H7 (cell line): ENCODE results near the gene KMT2D. TPM values are rescaled to one million over a fixed set of nuclear protein-coding genes. Genes with fewer than 3 reads are reported as not detected.
A peak's percentile ranks its signal among the peaks of the same experiment; 100 is the strongest.
"Not testable (repeated sequence)": the region's sequence is repeated elsewhere in the genome, so short reads cannot be mapped to it uniquely, and the experiment has no call there.

ENCODE experiments used
- DNase-seq: peaks from one replicate; pipeline ENCODE4 v3.0.0; 2012
- H3K27me3 ChIP-seq: 2 replicates; pipeline ENCODE4 v1.6.0; 2011; ENCODE audit warnings: mild to moderate bottlenecking, low read length; ENCODE audit not compliant: control insufficient read depth, insufficient read depth
- H3K36me3 ChIP-seq: replicated peaks from 2 replicates; pipeline ENCODE4 v1.5.1; 2011; ENCODE audit warnings: low read length; ENCODE audit not compliant: control insufficient read depth, insufficient read depth
- H3K4me3 ChIP-seq: 2 replicates; pipeline ENCODE4 v1.5.1; 2011; ENCODE audit warnings: low read depth, mild to moderate bottlenecking, control low read depth, low read length, moderate library complexity; ENCODE audit not compliant: insufficient read depth
- total RNA-seq: library from RNA; depleted of rRNA; stranded (reverse); fragments of >200 nt; shearing (Covaris generic); gene quantifications from 2 replicates; pipeline ENCODE4 v1.2.3, GENCODE V29; 2014

The KMT2D gene
- total RNA-seq, 1 experiment from 2014 or later, result 16.2 TPM

DNA sequence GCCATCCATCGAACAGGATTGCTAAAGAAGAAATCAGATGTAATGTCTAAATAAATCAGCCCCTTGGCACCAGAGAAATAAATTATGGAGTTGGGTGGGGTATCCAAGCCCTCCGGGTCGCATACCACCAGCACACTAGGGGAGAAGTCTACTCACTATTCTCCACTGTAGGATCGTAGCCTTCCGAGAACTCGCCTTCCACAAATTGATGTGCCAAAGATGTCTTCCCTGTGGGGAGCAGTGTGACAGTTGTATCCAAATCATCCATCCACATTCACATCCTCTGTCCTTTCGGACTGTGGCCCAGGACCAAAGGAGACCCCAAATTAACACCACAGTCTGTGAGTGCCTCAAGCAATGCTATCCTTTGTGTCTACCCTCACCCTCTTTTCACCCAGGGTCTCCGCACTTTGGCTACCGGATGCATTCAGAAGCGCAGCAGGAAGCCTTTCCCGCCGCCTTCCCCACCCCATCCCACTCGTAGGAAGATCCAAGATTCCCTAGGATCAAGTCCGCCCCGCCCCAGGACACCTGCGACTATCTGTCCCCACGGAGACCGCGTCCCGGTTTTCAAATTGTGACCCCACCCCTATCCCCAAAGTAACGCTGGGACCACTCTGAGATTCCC lies 8.4 kb upstream of the KMT2D start:
- H3K27me3 ChIP-seq, result peaks cover 12% of the 10 kb centered on the region
- H3K36me3 ChIP-seq, result no peaks in the 10 kb centered on the region
- H3K4me3 ChIP-seq, result peak overlapping the region; percentile 86
- no peak for DNase-seq

GRCh38 chr12:49066120-49066519 lies 5.5 kb upstream of the KMT2D start:
- DNase-seq, result no peak
- Histone ChIP-seq H3K4me3 (no peak overlapping the region), H3K36me3 (no peaks in the 10 kb centered on the region), H3K27me3 (peaks cover 10% of the 10 kb centered on the region)

- H3K4me3 ChIP-seq, result no peak overlapping the region
- H3K27me3 ChIP-seq, result peaks cover 8% of the 10 kb centered on the region
- no peaks in the 10 kb centered on the region for H3K36me3 ChIP-seq
- no peak for DNase-seq
Observed at GRCh38 chr12:49064767-49065152, 4.2 kb upstream of the KMT2D start.

DNA sequence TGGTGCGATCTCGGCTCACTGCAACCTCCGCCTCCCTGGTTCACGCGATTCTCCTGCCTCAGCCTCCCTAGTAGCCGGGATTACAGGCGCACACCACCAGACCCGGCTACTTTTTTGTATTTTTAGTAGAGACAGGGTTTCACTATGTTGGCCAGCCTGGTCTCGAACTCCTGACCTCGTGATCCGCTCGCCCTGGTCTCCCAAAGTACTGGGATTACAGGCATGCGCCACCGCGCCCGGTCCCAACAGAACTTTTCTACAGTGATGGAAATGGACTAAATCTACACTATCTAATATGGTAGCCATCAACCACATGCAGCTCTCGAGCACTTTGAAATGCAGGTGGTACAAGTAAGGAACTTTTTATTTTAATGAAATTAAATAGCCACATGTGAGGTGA lies 1.3 kb upstream of the KMT2D start:
- H3K36me3 ChIP-seq, H3K27me3 ChIP-seq, H3K4me3 ChIP-seq, DNase-seq: not testable (repeated sequence)

DNA sequence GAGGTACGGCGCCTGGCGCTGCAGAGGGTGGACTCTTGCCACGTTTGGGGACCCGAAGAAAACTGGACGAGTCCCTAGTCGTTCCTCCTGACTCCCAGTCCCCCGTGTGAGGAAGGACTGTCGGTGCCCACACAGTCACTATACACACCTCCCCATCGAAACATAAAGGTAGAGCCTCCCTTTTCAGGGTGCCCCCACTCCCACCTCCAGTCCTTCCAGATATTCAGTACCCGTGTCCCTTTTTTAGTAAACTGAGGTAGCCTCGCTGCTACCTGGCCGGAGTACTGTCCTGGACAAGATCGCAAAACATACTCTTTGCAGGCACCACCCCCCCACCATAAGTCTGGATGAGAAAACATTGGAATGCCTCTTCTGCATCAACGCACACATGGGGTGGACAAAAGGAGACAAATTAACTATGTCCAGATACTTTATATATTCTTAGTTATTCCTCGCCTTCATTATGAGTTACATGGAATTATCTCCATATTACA lies 610 bp upstream of the KMT2D start:
- no peaks in the 10 kb centered on the region for H3K36me3 ChIP-seq
- DNase-seq, result no peak
- peak overlapping the region; percentile 88 for H3K4me3 ChIP-seq
- no peaks in the 10 kb centered on the region for H3K27me3 ChIP-seq

- peak; percentile 88 for DNase-seq
- peaks cover 6% of the 10 kb centered on the region for H3K36me3 ChIP-seq
- H3K27me3 ChIP-seq, result no peaks in the 10 kb centered on the region
- H3K4me3 ChIP-seq, result peak overlapping the region; percentile 88
Observed at GRCh38 chr12:49059299-49060171, 1.1 kb downstream of the KMT2D start.

DNA sequence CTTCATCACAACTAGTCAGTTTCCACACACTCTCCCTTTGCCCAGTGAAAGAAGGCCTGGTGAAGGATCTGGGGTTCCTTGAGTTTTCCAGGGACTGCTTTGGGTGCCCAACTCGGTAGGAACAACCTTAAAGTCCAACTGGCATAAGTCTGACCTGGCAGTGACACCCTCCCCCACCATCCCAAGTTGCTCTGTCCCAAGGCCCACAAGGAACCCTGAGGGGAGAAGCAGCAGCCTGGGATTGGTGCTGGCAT lies 1.6 kb downstream of the KMT2D start:
- H3K4me3 ChIP-seq, result peak overlapping the region; percentile 88
- peaks cover 11% of the 10 kb centered on the region for H3K36me3 ChIP-seq
- no peaks in the 10 kb centered on the region for H3K27me3 ChIP-seq
- peak; percentile 47 for DNase-seq

DNA sequence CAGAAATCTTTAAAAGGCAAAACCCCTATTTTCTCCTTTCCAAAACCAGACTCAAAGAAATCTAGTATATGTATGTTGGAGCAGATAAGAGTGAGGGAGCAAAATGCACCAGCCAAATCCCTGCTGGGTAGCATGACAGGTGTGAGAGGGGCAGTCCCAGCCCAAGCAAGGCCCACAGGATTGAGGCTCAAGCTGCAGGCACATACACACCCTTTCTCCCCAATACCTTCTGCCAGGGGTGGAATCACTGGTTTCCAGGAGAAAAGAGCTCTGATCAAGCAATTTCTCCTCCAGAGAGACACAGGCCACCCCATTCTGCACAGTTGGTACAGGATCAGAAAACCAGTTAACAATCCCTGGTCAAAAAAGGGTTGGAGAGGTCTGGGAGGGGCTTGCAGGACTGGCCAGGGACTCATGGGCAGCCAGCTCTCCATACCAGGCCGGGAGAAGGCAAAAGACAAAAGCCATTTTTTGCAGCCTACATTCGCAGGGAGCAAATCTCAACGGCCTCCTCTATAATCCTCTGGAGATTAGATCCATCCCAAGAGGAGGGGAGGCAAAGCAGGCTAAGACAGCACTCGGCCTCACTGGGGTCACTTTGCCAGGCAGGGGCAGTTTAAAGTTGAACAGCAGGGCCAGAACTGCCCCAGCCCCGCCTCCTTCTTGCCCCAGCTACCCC lies 2.1 kb downstream of the KMT2D start:
- H3K27me3 ChIP-seq, result no peaks in the 10 kb centered on the region
- DNase-seq, result peak; percentile 40
- H3K36me3 ChIP-seq, result peaks cover 15% of the 10 kb centered on the region
- H3K4me3 ChIP-seq, result peak overlapping the region; percentile 88

- Histone ChIP-seq H3K36me3 (peaks cover 21% of the 10 kb centered on the region), H3K27me3 (no peaks in the 10 kb centered on the region), H3K4me3 (0 out of 2 replicates have a peak overlapping the region, but pooled peaks have one; percentile 6)
- no peak for DNase-seq
Observed at GRCh38 chr12:49057888-49058287, 2.7 kb downstream of the KMT2D start.

DNA sequence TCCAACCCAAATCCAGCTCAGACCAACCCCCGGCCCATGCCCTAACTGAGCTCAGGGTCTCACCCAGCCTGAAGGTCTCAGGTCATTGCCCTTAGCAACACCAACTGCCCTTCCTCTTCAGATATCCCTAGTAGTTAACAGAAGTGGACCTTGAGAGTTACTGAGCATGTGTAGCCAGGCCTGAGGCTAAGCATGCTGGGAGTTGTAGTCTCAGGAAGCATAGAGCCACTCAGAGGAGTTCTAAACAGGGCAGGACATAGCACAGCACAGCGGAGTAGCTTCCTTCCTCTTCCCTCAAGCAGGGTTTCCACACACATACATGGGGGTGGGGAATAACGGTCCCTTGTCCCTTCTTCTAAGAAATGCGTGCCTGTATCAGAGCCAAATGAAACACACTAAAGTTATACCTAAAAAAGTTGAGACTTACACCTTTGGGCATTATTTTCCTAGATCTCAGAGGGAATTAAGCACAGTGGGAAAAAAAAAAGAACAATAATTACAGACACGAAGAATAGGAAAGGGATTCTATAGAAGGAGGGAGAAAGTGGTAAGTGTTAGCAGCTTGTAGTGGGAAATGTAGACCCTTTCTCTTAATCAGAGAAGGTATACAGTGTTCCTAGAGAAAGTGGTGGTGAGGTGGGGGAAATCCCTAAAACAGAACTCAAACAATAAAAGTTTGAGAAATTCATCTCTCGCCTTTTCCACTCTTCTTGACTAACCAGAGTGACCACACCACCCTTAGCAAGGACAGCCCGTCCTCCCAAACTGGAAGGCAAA lies 4.4 kb downstream of the KMT2D start:
- H3K36me3 ChIP-seq, result peaks cover 34% of the 10 kb centered on the region
- H3K4me3 ChIP-seq, result no peak overlapping the region
- DNase-seq, result peak; percentile 88
- H3K27me3 ChIP-seq, result no peaks in the 10 kb centered on the region

DNA sequence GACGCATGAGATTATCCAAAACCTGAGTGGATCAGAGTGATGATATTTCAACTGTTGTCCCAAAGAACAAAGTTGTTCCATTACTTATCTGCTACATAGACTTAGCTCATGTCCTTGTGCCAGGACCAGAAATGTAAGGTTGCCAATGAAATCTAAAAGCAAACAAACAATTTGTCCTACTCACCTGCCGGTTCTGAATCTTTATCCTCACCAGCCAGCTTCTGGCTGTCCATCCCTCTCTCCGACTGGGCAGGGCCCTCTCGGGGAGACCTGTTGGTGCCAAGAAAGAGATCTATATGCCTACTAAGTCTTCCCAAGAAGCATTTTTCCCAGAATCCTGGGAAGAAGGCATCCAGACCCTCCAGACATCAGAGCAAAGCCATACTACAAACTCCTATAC lies 5.5 kb downstream of the KMT2D start:
- Histone ChIP-seq H3K27me3 (no peaks in the 10 kb centered on the region), H3K4me3 (no peak overlapping the region), H3K36me3 (peaks cover 44% of the 10 kb centered on the region)
- DNase-seq, result no peak

DNA sequence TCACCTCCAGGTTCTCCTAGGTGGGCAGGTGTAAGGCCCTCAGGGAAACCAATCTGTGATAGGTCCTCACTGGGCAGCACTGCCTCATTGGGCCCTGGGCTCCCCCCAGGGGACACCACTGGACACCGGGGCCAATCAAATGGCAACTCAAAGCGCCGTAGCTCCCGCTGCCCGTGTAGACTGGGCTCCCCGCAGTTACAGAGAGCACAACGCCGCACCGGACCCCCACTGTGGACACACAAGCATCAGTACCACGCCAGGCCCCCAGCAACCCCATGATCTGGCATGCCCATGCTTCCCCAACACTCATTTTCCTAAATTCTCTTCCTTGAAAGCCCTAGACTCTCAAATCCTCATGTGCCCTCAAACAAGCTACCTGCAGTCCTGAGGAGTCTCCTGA lies 6.1 kb downstream of the KMT2D start:
- no peaks in the 10 kb centered on the region for H3K27me3 ChIP-seq
- H3K36me3 ChIP-seq, result peaks cover 48% of the 10 kb centered on the region
- no peak for DNase-seq
- no peak overlapping the region for H3K4me3 ChIP-seq

GRCh38 chr12:49054096-49054495 lies 6.5 kb downstream of the KMT2D start:
- Histone ChIP-seq H3K36me3 (peaks cover 52% of the 10 kb centered on the region), H3K4me3 (no peak overlapping the region), H3K27me3 (no peaks in the 10 kb centered on the region)
- no peak for DNase-seq

DNA sequence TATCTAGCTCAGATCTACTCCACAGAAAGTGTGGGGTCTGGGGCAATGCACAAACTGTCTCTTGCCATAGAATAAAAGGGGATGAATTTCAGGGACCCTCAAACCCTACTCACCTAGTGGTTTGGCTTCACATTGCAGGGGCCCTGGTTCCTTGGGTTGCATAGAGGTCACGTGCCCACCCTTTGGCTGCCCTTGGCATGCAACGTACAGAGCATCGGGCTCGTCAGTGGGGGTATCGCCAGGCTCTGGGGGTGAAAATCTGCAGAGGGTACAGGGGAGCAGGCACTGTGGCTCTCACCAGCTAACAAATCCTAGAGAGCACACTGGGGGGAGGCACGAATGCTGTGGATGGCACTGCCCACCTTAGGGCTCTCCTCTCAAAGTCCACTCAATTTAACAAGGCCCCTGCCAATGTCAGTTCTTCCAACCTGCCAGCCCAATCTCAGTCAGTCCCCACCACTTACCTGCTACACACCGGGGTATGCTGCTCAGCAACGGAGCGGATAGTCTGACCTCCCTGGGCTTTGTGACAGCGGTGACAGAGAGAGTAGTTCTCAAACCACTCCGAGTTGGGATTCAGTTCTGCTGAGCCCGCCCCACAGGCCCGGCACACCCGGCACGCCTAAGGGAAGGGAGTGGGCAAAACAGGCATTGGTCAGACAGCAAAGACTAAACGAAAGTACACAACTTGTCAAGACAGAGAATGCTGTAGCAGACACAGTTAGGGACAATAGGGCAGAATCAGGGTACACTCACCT lies 8.0 kb downstream of the KMT2D start:
- H3K27me3 ChIP-seq, result no peaks in the 10 kb centered on the region
- H3K36me3 ChIP-seq, result peaks cover 66% of the 10 kb centered on the region
- DNase-seq, result no peak
- H3K4me3 ChIP-seq, result no peak overlapping the region
